ENCODE results near the gene BAHCC1. TPM values are rescaled to one million over a fixed set of nuclear protein-coding genes. Genes with fewer than 3 reads are reported as not detected.

The BAHCC1 gene
- total and polyA plus RNA-seq, 10 of the 15 experiments (the other 5 are each of a cell fraction or from before 2014, with no cell fraction given) = 0.03 to 0.14 (median 0.11) TPM; not detected in 6

DNA sequence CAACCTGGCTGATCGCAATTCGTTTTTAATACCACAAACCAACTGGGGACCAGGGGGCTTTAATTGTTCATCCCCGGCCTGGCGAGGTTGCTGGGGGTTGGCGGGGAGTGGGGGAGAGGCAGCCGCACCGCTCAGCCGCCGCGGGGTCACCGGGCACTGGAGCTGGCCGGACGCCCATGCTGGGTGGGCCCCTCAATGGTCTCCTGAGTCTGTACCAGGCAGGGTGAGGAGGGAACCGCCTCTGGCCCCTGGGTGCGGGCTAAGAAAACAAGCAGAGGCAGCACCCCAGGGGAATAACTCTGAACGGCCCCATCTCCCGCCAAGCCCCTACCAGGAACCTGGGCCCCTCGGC is 73.5 kb downstream of the BAHCC1 start (continued):
- TF ChIP-seq E4F1 (IDR thresholded peaks at IDR 0.05; ENCODE audit: borderline replicate concordance, partially characterized antibody) (no peak), PRDM15 (CRISPR knock-in tag; IDR thresholded peaks at IDR 0.05) (no peak), HCFC1 (IDR thresholded peaks at IDR 0.05; ENCODE audit: low read length) (no peak), MYC (IDR thresholded peaks at IDR 0.05; ENCODE audit: insufficient read depth, insufficient read length, insufficient replicate concordance, low read length, severe bottlenecking) (no peak), DPF2 (IDR thresholded peaks at IDR 0.05) (no peak)
- TF ChIP-seq, protein P1, sequence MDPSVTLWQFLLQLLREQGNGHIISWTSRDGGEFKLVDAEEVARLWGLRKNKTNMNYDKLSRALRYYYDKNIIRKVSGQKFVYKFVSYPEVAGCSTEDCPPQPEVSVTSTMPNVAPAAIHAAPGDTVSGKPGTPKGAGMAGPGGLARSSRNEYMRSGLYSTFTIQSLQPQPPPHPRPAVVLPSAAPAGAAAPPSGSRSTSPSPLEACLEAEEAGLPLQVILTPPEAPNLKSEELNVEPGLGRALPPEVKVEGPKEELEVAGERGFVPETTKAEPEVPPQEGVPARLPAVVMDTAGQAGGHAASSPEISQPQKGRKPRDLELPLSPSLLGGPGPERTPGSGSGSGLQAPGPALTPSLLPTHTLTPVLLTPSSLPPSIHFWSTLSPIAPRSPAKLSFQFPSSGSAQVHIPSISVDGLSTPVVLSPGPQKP (IDR thresholded peaks at IDR 0.05; ENCODE audit: low read depth, low read length) = no peak
